Ascending aorta (tissue), 2 donors: ENCODE data around the gene FAM3D. TPM values are rescaled to one million over a fixed set of nuclear protein-coding genes. Genes with fewer than 3 reads are reported as not detected.

Source experiments
- DNase-seq, 2 donors: peaks; one replicate each; pipeline ENCODE4 v3.0.0-alpha.2; 2019; ENCODE audit warnings: low spot score in 2 of 2
- H3K27ac ChIP-seq, 2 donors: fragments of 200-600 bp; sonication (generic); one replicate each; pipeline ENCODE4 v1.5.1; 2016 to 2017; ENCODE audit warnings: mild to moderate bottlenecking in 1 of 2
- H3K27me3 ChIP-seq: fragments of 200-600 bp; sonication (generic); one replicate; pipeline ENCODE4 v1.5.1; 2017
- H3K36me3 ChIP-seq, 2 donors: fragments of 200-600 bp; sonication (generic); one replicate each; pipeline ENCODE4 v1.5.1; 2016
- H3K4me1 ChIP-seq, 2 donors: fragments of 200-600 bp; sonication (generic); one replicate each; pipeline ENCODE4 v1.5.1; 2016 to 2017; ENCODE audit warnings: mild to moderate bottlenecking in 1 of 2
- H3K4me3 ChIP-seq, 2 donors: fragments of 200-600 bp; sonication (generic); one replicate each; pipeline ENCODE4 v1.5.1; 2016 to 2017; ENCODE audit warnings: mild to moderate bottlenecking in 1 of 2
- H3K9me3 ChIP-seq, 2 donors: fragments of 200-600 bp; sonication (generic); one replicate each; pipeline ENCODE4 v1.5.1; 2016
- CTCF ChIP-seq, 3 experiments: fragments of 200-600 bp in 2 of 3; fragments of 450-650 bp in 1 of 3; sonication (generic) in 2 of 3; IDR thresholded peaks; one replicate each; pipeline ENCODE4 v1.5.1; 2016 to 2019; ENCODE audit warnings: antibody characterized with exemption in 3 of 3, mild to moderate bottlenecking in 1 of 3, moderate library complexity in 1 of 3
- intact Hi-C: fragments of 100-400 bp; cut with DNase I; formaldehyde crosslinking; loops from one replicate; pipeline ENCODE4 v1.15.1; 2023
- total RNA-seq: library from RNA; depleted of rRNA; stranded (reverse); fragments of >200 nt; gene quantifications from one replicate; pipeline ENCODE4 v1.1.0, GENCODE V29; 2016

The FAM3D gene
- total RNA-seq, 1 donor from 2014 or later, result not detected

GRCh38 chr3:58670506-58671135 lies 4.0 kb upstream of the FAM3D start:
- H3K27me3 ChIP-seq, result no peaks in the 10 kb centered on the region
- intact Hi-C loops, result no loop called here
- H3K9me3 ChIP-seq, result no peaks in the 10 kb centered on the region
- H3K4me3 ChIP-seq, result no peak overlapping the region
- H3K36me3 ChIP-seq, result no peaks in the 10 kb centered on the region
- no peak for DNase-seq
- no peak for TF ChIP-seq CTCF (IDR thresholded peaks at IDR 0.05)
- no peak overlapping the region for H3K27ac ChIP-seq
- H3K4me1 ChIP-seq, result no peaks in the 10 kb centered on the region

GRCh38 chr3:58668247-58668646 lies 1.7 kb upstream of the FAM3D start:
- no peaks in the 10 kb centered on the region for H3K27me3 ChIP-seq
- DNase-seq, result no peak
- no peaks in the 10 kb centered on the region for H3K4me1 ChIP-seq
- no peak overlapping the region for H3K4me3 ChIP-seq
- no peaks in the 10 kb centered on the region for H3K9me3 ChIP-seq
- intact Hi-C loops, result no loop called here
- H3K27ac ChIP-seq, result no peak overlapping the region
- H3K36me3 ChIP-seq, result no peaks in the 10 kb centered on the region
- TF ChIP-seq CTCF (IDR thresholded peaks at IDR 0.05), result no peak

- H3K27me3 ChIP-seq, result no peaks in the 10 kb centered on the region
- H3K4me1 ChIP-seq, result no peaks in the 10 kb centered on the region
- no peaks in the 10 kb centered on the region for H3K36me3 ChIP-seq
- H3K9me3 ChIP-seq, result no peaks in the 10 kb centered on the region
- intact Hi-C loops, result no loop called here
- no peak overlapping the region for H3K4me3 ChIP-seq
- no peak for DNase-seq
- no peak for TF ChIP-seq CTCF (IDR thresholded peaks at IDR 0.05)
- H3K27ac ChIP-seq, result no peak overlapping the region
Measured at GRCh38 chr3:58667704-58668103, 1.1 kb upstream of the FAM3D start.

GRCh38 chr3:58667229-58667628 lies 655 bp upstream of the FAM3D start:
- DNase-seq, result no peak
- H3K27me3 ChIP-seq, result no peaks in the 10 kb centered on the region
- TF ChIP-seq CTCF (IDR thresholded peaks at IDR 0.05), result no peak
- H3K36me3 ChIP-seq, result no peaks in the 10 kb centered on the region
- H3K4me1 ChIP-seq, result no peaks in the 10 kb centered on the region
- no peak overlapping the region for H3K27ac ChIP-seq
- intact Hi-C loops, result no loop called here
- no peak overlapping the region for H3K4me3 ChIP-seq
- no peaks in the 10 kb centered on the region for H3K9me3 ChIP-seq

- Histone ChIP-seq H3K27ac (no peak overlapping the region), H3K4me1 (no peaks in the 10 kb centered on the region), H3K9me3 (no peaks in the 10 kb centered on the region), H3K27me3 (no peaks in the 10 kb centered on the region), H3K4me3 (no peak overlapping the region), H3K36me3 (no peaks in the 10 kb centered on the region)
- DNase-seq, result no peak
- no peak for TF ChIP-seq CTCF (IDR thresholded peaks at IDR 0.05)
- intact Hi-C loops, result no loop called here
Measured at GRCh38 chr3:58665405-58665804, 1.2 kb downstream of the FAM3D start.

GRCh38 chr3:58664611-58665010 lies 2.0 kb downstream of the FAM3D start:
- H3K27ac ChIP-seq, result no peak overlapping the region
- no peak for TF ChIP-seq CTCF (IDR thresholded peaks at IDR 0.05)
- no peaks in the 10 kb centered on the region for H3K9me3 ChIP-seq
- H3K4me3 ChIP-seq, result no peak overlapping the region
- no peaks in the 10 kb centered on the region for H3K36me3 ChIP-seq
- H3K4me1 ChIP-seq, result no peaks in the 10 kb centered on the region
- DNase-seq, result no peak
- intact Hi-C loops, result no loop called here
- H3K27me3 ChIP-seq, result no peaks in the 10 kb centered on the region
